Activated gamma-delta T cell (primary cell): ENCODE results near the gene NRXN3.

Experiments used
- DNase-seq: peaks from one replicate; lab custom pipeline; 2025; lab: John Stamatoyannopoulos, UW

The NRXN3 gene

DNA sequence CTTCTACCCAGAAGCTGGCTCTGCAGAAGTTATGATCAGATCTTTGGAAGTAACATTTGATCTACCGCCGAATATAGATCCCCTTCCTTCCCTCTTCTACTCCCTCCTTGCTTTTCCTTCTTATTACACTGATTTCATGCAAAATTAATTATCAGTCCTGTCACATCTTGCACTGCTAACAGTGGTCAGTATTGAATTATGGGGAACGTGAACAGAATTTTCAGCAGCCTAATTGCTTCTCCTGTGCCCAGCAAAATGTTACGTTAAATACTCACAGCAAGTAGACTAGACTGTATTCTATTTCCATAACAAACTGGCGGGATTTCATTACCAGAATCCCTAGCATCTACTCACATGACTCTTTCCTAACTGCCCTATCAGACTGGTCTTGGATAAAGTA is 1444.3 kb downstream of the NRXN3 start:
- DNase-seq = no peak

DNA sequence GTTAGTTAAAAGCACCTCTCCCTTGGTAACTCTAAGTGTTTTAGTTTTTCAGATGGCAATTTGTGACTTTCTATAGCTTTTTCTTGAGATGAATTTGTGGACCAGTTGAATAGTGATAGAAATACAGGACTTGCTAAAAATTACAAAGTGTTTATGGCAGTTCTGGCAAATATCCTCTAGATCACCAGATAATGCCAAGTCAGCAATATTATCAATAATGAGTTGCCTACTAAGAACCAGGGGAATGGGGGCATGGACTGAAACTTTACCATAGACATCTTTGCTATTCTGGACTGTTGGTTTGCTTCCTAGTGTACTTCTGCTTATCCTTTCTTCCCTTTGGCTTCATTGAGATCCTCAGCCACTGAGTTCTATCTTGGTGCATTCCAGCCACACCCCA is 1456.9 kb downstream of the NRXN3 start:
- DNase-seq = no peak

DNA sequence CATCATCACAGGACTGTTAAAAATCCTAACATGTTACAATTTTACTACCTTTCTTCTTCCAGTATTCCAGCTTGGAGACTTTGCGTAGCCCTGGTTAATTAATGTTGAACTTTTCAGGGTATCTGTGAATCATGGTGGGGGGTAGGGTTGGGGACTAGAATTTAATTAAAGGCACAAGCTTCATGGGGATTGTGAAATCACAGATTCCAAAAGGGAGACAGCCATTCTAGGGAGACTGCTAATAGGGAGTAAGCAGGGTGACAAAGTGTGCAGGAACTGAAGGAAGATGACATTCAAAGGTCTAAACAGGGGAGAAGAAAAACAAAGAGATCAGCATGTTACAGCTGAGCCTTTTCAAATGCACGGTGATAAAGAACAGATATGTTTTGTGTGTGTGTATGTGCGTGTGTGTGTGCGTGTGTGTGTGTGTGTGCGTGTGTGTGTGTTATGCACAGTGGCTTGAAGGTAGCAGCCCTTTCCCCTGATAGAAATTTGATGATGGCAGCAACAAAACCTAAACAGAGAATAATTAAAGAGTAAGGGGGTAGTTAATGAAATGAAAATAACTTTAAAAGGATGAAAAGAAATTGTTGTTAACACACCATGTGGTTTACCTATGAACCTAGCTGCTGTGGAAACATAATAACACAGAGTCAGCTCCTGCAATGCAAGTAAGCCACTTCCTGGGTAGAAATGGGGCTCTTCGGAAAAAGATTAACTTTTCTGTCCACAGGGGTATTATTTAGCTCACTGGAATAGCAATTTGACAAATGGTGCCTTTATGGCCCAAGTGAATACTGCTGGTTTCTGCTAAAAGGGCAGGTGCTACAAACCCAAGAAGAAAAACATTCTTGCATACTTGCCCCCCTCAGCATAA is 1459.5 kb downstream of the NRXN3 start:
- no peak for DNase-seq

DNA sequence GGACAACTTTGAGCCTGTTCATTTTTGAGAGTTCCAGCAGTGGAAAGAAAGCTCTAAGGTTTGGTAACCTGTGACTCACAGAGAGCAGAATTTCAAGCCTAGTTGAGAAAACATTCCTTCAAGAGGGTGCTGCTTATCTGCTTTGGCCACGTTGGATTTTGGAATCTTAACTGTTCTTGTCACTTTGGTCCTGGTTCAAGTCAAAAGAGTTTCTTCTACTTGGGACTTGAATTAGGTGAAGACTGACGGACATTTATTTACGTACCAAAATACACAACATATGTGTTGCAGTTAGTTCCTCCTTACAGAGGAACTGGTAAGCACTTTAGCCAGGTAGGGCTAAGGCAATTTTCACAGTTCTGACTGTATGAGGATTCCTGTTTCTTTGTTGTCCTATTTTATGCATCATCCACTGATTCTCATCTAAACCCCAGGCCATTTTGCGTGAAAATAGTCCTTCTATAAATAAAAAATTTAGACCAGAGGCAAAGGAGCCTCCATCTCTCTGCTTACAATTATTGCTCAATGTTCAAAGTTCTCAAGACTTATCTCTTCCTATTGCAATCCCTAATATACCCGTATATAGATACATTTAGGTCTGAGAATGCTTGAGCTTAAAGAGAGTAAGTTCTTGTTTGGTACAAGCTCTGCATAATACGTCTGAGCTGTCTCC is 1460.3 kb downstream of the NRXN3 start:
- DNase-seq = no peak

DNA sequence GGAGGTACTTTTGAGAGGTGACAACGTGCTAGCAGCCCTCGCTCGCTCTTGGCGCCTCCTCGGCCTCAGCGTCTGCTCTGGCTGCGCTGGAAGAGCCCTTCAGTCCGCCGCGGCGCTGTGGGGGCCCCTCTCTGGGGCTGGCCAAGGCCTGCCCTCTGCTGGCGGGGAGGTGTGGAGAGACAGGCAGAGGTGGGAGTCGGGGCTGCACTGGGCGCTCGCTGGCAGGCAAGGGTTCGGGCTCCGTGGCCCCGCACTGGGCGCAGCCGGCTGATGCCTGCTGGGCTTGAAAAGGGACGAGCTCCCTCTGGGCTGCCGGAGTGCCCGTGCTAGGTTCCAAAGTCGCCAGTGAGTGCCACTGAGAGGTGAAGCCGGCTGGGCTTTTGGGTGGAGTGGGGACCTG is 1461.1 kb downstream of the NRXN3 start:
- no peak for DNase-seq

DNA sequence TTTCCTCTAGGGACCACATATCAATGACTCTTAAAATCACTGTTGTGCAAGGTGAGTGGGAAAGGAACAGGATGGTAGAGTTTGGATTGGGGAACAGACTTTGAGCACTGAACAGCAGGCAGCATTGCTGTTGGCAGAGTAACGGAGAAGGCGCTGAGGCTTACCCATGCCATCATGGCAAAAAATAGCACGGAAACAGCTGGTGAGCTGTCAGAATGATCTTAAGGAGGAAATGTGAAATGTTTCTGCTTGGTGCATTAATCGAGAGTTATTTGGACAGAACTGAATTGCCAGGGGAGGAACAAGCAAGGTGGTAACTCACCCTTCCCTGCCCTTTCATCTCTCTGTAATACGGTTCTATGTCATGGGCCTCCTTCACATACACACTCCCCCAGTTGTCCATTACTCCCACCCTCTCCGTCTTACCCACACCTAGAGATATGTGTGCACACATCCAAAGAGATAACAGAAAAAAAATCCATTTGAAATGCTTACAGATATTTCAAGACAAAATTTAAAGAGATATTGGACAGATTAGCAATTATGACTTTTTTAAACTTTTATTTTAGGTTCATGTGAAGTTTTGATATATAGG is 1468.6 kb downstream of the NRXN3 start:
- DNase-seq = no peak

DNA sequence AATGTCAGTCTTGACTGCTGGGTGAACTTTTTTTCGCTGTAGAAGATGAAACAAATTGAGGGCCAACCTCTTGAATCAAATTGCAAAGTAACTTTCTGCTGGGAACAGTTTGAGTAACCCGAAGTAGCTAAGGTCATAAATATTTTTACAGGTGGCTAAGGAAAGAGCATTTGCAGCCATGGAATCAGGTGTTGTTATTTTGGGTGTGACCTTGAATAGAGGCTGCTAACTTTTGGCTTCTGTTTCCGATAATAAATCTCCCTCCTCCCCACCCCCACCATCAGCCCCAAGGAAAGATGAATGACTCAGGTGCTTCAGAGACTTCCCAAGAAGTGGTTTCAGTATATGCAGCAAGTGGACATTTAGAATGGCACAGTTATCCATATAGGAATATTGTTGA is 1469.4 kb downstream of the NRXN3 start:
- DNase-seq = no peak

DNA sequence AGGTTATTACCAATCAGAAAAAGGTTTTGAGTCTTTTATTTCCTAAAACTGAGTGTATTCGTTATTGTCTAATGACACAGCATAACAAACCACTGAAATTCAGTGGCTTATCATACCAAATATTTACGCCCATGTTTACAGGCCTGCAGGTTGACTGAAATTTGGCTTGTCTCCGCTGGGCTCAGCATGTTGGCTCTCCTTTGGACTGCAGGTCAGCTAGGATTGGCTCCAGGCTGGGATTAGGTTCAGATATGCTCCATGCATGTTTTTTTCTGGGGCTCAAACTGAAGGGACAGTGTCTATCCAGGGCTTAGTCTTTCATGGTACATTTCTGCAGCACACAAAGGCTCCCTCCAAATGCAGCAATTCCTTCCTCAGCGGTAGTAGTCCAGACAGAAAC is 1471.2 kb downstream of the NRXN3 start:
- no peak for DNase-seq

DNA sequence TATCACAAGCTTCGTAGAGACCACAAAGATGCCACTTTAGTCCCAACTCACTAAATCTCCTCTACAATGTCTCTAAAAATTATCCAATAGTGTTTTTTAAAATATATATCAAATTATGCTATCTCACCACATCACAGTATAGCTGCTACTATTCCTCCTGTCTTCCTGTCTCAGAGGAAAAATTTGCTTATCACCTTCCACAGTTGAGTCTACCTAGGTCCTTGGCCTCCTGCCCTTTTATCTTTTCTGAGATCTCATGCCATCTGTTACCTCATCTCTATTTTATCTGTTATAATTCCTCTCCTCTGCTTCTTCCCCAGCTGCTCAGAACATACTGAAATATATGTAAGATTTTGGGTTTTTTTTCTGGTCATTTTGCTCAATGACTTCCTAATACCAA is 1473.0 kb downstream of the NRXN3 start:
- DNase-seq = no peak

DNA sequence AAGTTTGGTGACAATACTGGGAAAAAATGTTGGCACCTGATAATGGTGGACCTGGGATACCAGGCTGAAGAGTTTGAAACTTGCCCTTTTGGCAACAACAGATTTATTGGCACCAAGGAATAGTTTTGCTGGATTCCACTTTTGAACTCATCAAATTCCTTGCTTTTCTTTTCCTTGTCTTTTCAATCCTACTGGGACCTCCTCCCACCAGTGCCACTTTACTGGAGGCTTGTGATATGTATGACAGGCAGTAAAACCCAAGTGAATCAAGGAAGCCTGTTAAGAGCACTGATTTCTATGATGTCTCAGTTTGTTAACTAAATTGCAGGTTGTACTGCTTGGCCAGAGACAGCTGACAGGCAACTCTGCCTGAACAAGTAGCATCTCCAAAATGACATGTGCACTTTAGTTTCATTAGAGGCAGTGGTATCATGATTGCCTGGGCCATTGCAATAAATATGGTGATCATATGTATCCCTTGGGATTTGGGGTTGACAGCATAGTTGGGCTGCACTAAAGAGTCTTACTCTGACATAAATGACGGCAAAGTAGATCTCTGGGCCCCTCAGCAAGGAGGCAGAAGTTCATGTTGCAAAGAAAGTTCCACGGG is 1475.7 kb downstream of the NRXN3 start:
- no peak for DNase-seq

DNA sequence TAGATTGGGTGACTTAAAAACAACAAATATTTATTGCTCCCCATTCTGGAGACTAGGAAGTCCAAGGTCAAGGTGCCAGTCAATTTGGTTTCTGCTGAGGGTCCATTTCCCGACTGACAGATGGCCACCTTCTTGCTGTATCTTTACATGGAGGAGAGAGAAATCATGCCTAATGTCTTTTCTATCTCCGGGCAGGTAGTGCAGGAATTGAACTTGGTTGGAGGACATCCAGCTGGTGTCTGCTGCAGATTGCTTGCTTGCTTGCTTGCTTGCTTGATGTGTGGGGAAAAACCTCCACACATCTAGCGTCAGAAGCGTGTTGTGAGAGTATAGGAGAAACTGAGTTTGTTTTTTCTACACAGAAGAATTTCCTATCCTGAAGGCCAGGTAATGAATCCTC is 1479.7 kb downstream of the NRXN3 start:
- no peak for DNase-seq

DNA sequence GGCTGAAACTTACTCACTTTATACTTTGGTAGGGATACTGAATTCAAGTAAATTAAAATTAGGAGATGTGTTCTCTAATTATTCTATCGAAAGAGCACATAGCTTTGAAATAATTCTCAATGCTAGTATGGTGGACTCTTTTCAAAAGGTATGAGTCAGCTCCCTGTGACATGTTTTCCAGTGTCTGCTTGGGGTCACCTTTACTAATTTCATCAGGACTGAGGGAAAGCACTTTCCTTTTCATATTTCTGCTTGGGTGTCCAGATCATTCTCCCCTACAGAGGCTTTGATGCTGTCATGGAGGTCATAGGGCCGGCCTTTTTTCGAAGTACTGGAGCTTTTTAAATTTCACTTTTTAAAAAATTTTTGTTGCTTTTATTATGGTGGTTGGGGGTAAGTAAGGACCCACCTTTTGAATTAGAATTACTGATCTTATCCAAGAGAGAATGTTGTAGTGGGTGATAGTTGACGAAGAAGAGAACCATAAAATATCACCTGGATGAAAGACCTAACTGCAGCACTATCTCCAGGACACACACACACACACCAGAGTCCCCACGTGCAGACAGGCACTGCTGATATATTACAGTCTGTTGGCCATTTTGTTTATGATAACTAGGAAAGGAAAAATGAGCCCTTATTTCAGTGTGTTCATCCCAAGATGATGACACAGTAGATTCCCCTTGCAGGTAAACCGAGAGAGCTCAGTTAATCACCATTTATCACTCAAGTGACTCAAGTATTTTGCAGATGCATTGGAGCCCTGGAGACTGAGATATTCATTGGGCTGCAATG is 1482.5 kb downstream of the NRXN3 start:
- no peak for DNase-seq

DNA sequence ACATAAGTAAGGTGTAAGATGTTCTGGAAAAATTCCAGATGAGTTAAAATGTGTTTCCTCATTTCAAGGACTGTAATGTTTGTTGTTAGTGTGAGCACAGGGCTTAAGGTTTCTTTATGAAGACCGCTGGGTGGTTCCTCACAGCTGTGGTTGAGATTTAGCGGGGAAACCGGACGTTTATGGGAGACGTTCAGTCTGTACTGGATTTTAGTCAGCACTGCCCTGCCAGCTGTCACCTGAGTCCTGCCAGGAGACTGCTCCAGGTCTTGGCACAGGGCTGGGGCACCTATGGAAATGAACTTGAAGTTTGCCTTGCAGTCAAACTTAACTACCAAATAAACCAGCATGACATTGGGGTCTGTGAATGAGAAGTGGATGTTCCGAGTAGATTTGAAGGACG is 1485.9 kb downstream of the NRXN3 start:
- no peak for DNase-seq

DNA sequence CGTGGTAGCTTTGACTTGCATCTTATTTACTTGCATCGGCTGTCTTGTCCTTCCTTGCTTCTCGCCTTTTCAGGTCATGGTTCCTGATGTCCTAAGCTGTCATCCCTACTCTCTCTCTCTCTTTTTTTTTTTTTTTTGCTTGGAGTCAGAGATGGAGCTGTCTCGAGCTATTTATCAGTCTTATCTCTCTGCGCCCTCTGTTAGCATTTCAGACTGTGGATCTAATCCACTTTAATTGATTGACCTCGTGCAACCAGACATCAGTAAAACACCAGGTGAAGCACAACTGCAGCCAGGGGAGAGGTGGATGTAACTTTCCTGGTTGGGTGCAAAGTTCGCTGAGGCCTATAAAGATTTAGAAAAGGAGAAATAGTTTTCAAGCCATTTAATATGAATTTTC is 1486.3 kb downstream of the NRXN3 start:
- DNase-seq = no peak

DNA sequence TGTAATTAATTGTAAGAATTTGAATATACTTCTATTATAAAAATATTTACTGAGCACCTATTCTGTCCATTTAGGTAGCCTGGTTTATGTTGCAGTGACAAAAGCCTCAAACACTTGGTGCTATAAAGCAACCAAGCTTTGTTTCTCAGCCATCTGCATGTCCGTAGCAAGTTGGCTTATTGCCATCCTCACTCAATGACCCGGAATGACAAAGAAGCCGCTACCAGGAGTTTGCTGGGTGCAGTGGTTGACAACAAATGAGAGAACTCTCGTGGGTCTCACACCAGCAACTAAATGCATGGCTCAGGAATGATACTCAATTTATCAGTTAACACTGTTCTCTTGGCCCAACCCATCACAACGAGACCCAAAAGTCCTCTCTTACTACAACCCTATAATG is 1488.0 kb downstream of the NRXN3 start:
- no peak for DNase-seq

DNA sequence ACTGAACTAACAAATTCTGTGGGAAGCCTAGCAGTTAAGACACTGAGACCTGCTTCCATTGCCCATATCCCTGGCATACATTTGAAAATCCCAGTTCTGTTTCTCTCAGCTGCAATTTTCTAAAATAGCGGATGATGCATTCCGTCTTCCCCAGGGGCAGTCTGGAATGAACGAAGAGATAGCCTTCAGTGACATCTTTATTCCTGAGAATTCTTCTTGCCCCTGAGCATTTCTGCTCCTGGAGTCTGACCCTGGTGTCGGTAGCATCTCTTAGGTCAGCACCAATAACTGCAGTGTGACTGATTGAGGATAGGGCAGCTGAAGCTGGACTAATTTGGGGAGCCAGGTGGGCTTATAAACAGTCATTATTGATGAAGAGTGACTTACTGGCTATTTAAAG is 1488.6 kb downstream of the NRXN3 start:
- DNase-seq = no peak

DNA sequence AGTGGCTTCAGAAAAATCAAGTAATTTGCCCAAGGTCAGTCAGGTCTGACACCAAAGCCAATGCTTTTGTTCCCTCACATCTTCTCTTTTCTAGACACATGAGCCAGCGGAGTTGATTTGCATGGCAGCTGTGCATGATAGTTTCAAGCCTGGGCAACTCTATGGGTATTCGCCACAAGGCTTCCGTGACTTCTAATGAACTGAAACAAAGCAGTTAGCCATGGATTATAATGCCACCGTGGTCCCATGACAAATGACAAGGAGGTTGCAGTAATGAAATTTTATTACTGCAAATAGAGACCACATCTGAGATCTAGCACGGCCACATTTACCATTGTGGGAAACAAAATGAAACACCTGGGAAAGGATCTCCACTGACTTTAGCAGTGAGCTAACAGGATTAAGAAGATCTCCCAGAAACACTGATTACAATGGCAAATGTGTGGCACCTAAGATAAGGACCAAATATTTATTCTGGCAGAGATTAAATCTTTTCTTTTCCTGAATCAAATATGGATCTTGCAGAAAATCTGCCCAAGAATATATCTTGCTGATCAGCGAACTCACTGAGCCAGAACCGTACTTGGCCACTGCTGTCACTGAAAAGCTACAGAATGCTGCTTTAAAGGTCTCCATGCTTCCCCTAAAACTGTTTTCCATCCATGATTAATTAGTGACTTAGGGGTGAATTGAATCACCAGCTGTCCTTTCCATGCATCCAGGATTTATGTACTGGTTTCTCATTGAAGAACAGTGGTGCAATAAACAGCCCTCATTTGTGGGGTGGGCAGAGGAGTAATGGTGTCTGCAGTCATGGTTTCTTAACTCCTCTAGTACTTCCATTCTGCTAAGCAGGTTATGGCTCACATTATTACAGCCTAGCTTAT is 1490.1 kb downstream of the NRXN3 start:
- DNase-seq = no peak

DNA sequence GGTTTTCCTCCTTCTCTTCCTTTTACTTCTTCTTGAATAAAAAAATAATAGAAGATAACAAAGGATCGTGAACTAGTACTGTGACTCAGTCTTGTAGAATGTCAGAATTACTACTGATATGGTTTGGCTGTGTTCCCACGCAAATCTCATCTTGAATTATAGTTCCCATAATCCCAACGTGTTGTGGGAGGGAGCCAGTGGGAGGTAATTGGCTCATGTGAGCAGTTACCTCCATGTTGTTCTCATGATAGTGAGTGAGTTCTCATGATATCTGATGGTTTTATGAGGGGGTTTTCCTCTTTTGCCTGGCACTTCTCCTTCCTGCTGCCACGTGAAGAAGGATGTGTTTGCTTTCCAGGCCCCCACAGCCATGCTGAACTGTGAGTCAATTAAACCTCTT is 1491.6 kb downstream of the NRXN3 start:
- DNase-seq = no peak

DNA sequence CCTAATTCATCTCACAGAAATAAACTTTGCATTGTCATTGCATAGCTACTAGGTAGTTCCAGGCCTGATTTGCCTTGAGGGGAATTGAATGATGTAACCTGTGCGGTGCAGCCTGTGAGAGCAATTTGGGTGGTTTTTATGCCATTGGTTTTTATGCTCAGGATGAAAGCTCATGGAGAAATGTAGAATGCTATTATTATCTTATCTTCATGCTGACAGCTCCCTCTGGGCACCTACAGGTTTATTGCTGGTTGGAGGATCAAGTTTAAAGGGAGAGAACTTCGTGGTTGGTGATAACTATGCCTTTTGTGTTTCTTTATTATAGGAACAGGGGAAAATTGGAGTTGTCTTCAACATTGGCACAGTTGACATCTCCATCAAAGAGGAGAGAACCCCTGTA is 1493.3 kb downstream of the NRXN3 start:
- no peak for DNase-seq

DNA sequence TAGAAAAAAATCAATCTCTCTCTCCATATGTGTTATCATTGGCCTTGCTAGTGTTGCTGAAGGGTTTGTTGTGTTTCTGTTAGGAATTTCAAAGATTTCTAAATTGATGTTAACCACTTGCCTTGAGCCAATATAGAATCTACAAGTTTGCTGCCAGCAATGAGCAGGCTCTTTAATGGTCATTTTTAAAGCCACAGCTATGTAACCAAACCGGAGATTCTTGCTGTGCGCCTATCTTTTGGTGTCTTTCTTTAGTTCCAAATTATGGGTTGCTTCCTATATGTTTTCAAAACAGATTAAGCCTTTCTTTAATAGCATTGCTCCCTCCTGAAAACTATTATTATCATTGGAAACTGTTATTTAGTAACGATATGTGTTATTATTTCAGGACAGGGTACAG is 1495.4 kb downstream of the NRXN3 start:
- DNase-seq = no peak

DNA sequence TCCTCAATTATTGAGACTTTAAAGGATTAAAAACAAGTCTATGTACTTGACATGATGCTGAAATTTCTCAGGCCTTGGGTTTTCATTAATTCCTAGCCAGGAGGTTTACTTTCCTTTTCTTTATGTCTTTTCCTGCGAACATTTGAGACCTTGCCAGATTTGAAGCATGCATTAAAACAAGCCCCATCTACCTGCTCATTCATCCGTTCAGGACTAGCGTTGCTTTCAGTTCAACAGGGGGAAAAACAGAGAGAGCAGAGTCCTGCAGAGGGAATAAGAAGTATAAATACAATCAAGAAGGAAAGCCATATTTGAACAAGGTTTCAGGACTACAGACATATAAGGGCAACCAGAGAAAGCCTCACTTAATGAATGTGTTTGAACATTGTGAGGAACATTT is 1498.8 kb downstream of the NRXN3 start:
- DNase-seq = no peak
